Gastrocnemius medialis (tissue), 4 donors: ENCODE results near the gene DAPK1. TPM values are rescaled to one million over a fixed set of nuclear protein-coding genes. Genes with fewer than 3 reads are reported as not detected.

Experiments
- ATAC-seq, 2 donors: fragments of 150-250 bp; one replicate each; pipeline ENCODE4 v1.9.1; 2016
- DNase-seq, 2 donors: peaks; one replicate each; pipeline ENCODE4 v3.0.0-alpha.2; 2019
- H3K27ac ChIP-seq, 4 donors: fragments of 200-600 bp; sonication (generic); 1 replicate in 1 of 4; 2 replicates in 3 of 4; pipeline ENCODE4 v1.5.1; 2016 to 2018; ENCODE audit warnings: mild to moderate bottlenecking in 2 of 4, moderate library complexity in 1 of 4
- H3K27me3 ChIP-seq, 3 donors: fragments of 200-600 bp; sonication (generic) in 2 of 3; 1 replicate in 1 of 3; 2 replicates in 2 of 3; pipeline versions ENCODE4 v1.5.1 to v1.6.0; 2016 to 2019; ENCODE audit warnings: mild to moderate bottlenecking in 1 of 3, moderate library complexity in 1 of 3
- H3K36me3 ChIP-seq, 2 donors: fragments of 200-600 bp; sonication (generic) in 1 of 2; one replicate each; pipeline ENCODE4 v1.5.1; 2017 to 2018
- H3K4me1 ChIP-seq, 2 donors: fragments of 200-600 bp; sonication (generic) in 1 of 2; one replicate each; pipeline ENCODE4 v1.5.1; 2016 to 2017; ENCODE audit warnings: mild to moderate bottlenecking in 2 of 2
- H3K4me3 ChIP-seq, 4 donors: fragments of 200-600 bp; sonication (generic) in 3 of 4; 1 replicate in 1 of 4; 2 replicates in 3 of 4; pipeline ENCODE4 v1.5.1; 2016 to 2019; ENCODE audit warnings: mild to moderate bottlenecking in 2 of 4
- H3K9me3 ChIP-seq, 3 donors: fragments of 200-600 bp; sonication (generic) in 2 of 3; 1 replicate in 1 of 3; 2 replicates in 2 of 3; pipeline ENCODE4 v1.5.1; 2016 to 2019
- POLR2A ChIP-seq, 2 donors: fragments of 450-650 bp; IDR thresholded peaks; one replicate each; pipeline ENCODE4 v1.6.1; 2017; ENCODE audit warnings: antibody characterized with exemption in 2 of 2, mild to moderate bottlenecking in 2 of 2, moderate library complexity in 2 of 2
- in situ Hi-C, 4 donors: fragments of 200-750 bp; cut with MboI; loops; one replicate each; pipeline versions ENCODE4 v1.15.0 to v1.8.0; 2017; ENCODE audit warnings: low sequenced_read_pairs in 4 of 4
- intact Hi-C: fragments of 100-400 bp; cut with DNase I; formaldehyde crosslinking; loops from one replicate; pipeline ENCODE4 v1.15.1; 2023; ENCODE audit warnings: low total_unique reads
- total RNA-seq, 4 donors: library from RNA; depleted of rRNA; stranded (reverse); fragments of >200 nt; gene quantifications; one replicate each; pipeline versions ENCODE4 v1.1.0 to v1.2.3, GENCODE V29; 2016
- TF ChIP-seq, protein P1 (sequence below), 5 experiments: fragments of 450-650 bp in 3 of 5; fragments of 200-600 bp in 2 of 5; sonication (generic) in 2 of 5; IDR thresholded peaks in 4 of 5; conservative IDR thresholded peaks in 1 of 5; 1 replicate in 4 of 5; 2 replicates in 1 of 5; pipeline ENCODE4 v1.5.1; 2016 to 2019; ENCODE audit warnings: antibody characterized with exemption in 5 of 5, mild to moderate bottlenecking in 3 of 5, moderate library complexity in 3 of 5

DAPK1 gene
- total RNA-seq, 4 donors from 2014 or later: 1.2 to 4.3 (median 2.7) TPM

DNA sequence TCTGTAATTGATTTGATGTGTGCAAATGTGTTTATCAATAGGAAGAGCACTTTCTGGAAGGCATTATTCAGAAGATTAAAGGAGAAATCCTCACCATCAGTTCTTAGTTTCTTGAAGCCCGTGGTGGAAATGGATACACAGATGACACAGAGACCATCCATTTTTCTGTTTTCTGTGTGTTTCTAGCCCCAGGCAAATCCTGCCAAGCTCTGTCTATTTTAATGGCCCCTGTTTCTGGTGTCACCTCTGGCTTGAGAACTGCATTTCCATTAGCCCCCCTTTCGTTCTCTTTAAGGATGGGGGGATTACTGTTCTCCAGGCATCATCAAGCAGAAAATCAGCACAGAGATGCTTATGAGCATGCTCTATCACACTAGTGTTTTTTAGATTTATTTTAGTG, 37.3 kb downstream of the DAPK1 start:
- H3K27ac ChIP-seq: no peak overlapping the region
- no peaks in the 10 kb centered on the region for H3K4me1 ChIP-seq
- H3K9me3 ChIP-seq: no peaks in the 10 kb centered on the region
- intact Hi-C loops (no loop called here), in situ Hi-C loops (no loop called here)
- TF ChIP-seq, protein P1, sequence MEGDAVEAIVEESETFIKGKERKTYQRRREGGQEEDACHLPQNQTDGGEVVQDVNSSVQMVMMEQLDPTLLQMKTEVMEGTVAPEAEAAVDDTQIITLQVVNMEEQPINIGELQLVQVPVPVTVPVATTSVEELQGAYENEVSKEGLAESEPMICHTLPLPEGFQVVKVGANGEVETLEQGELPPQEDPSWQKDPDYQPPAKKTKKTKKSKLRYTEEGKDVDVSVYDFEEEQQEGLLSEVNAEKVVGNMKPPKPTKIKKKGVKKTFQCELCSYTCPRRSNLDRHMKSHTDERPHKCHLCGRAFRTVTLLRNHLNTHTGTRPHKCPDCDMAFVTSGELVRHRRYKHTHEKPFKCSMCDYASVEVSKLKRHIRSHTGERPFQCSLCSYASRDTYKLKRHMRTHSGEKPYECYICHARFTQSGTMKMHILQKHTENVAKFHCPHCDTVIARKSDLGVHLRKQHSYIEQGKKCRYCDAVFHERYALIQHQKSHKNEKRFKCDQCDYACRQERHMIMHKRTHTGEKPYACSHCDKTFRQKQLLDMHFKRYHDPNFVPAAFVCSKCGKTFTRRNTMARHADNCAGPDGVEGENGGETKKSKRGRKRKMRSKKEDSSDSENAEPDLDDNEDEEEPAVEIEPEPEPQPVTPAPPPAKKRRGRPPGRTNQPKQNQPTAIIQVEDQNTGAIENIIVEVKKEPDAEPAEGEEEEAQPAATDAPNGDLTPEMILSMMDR (IDR thresholded peaks at IDR 0.05 in 4 of 5, conservative IDR thresholded peaks at IDR 0.05 in 1 of 5): no peak
- TF ChIP-seq POLR2A (IDR thresholded peaks at IDR 0.05): no peak
- ATAC-seq (no peak), DNase-seq (no peak)
- no peaks in the 10 kb centered on the region for H3K27me3 ChIP-seq
- H3K4me3 ChIP-seq: no peak overlapping the region
- no peaks in the 10 kb centered on the region for H3K36me3 ChIP-seq

- TF ChIP-seq POLR2A (IDR thresholded peaks at IDR 0.05): no peak
- TF ChIP-seq, protein P1 (IDR thresholded peaks at IDR 0.05 in 4 of 5, conservative IDR thresholded peaks at IDR 0.05 in 1 of 5): no peak
- H3K36me3 ChIP-seq: no peaks in the 10 kb centered on the region
- H3K4me1 ChIP-seq: no peaks in the 10 kb centered on the region
- no peaks in the 10 kb centered on the region for H3K27me3 ChIP-seq
- H3K9me3 ChIP-seq: no peaks in the 10 kb centered on the region
- intact Hi-C loops: no loop called here
- ATAC-seq (no peak), DNase-seq (no peak)
- in situ Hi-C loops: no loop called here
- H3K4me3 ChIP-seq: no peak overlapping the region
- no peak overlapping the region for H3K27ac ChIP-seq
Observed at GRCh38 chr9:87535817-87536539, 38.3 kb downstream of the DAPK1 start.

DNA sequence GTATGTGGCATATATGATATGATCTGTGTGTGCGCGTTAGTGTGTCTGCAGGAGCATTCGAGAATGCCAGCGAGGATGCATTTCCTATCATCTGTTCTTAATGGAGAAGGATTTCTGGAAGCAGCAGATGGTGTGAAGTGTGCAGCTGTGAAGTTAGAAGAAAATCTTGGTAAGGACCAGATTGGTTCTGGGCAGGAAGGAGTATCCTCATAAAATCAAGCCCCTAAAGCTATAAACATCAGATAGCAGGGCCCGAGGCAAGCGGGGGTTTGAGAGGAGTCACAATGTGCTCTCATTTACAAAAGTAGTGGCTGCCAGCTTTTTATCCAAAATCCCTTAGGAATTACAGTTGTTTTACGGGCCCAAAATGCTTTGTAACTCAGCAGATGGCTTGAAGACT, 40.0 kb downstream of the DAPK1 start:
- no peak overlapping the region for H3K4me3 ChIP-seq
- H3K27me3 ChIP-seq: no peaks in the 10 kb centered on the region
- TF ChIP-seq, protein P1 (IDR thresholded peaks at IDR 0.05 in 4 of 5, conservative IDR thresholded peaks at IDR 0.05 in 1 of 5): no peak
- TF ChIP-seq POLR2A (IDR thresholded peaks at IDR 0.05): no peak
- ATAC-seq (no peak), DNase-seq (no peak)
- intact Hi-C loops: no loop called here
- no peaks in the 10 kb centered on the region for H3K9me3 ChIP-seq
- no peaks in the 10 kb centered on the region for H3K36me3 ChIP-seq
- in situ Hi-C loops: no loop called here
- no peaks in the 10 kb centered on the region for H3K4me1 ChIP-seq
- H3K27ac ChIP-seq: no peak overlapping the region

DNA sequence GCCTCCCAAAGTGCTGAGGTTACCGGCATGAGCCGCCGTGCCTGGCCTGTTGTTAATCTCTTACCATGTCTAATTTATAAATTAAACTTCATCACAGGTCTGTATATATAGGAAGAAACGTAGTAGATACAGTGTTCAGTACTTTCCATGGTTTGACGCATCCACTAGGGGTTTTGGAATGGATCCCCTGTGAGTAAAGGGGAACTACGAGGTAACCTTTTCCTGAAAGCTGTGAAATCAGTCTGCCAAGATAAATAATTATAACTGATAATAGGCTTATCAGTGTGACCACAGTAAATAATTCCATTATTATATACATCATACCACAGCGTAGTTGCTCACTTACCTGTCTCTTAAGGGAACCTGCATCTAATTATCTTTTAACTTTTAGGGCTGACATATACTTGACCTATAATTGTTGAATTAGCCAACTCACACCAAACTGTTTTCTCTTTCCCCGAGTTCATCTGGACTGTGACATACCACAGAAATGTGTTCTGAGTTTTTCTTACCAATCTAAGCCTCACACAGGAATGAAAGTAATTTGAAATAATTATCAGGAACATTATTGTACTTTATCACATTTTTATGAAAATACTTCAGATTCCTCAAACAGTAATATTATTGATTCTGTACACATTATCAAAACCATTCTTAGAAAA, 42.9 kb downstream of the DAPK1 start:
- Histone ChIP-seq H3K27me3 (no peaks in the 10 kb centered on the region), H3K9me3 (no peaks in the 10 kb centered on the region), H3K4me1 (no peaks in the 10 kb centered on the region), H3K36me3 (no peaks in the 10 kb centered on the region), H3K4me3 (no peak overlapping the region), H3K27ac (no peak overlapping the region)
- DNase-seq (no peak), ATAC-seq (no peak)
- TF ChIP-seq, protein P1 (IDR thresholded peaks at IDR 0.05 in 4 of 5, conservative IDR thresholded peaks at IDR 0.05 in 1 of 5): no peak
- no peak for TF ChIP-seq POLR2A (IDR thresholded peaks at IDR 0.05)
- intact Hi-C loops (no loop called here), in situ Hi-C loops (no loop called here)
